ENCODE data around the gene NECTIN2. TPM values are rescaled to one million over a fixed set of nuclear protein-coding genes. Genes with fewer than 3 reads are reported as not detected.
"Not testable (repeated sequence)": the region's sequence is repeated elsewhere in the genome, so short reads cannot be mapped to it uniquely, and the experiment has no call there.

NECTIN2 gene
- total RNA-seq, 4 donors from 2014 or later: 58.6 to 129 (median 90.2) TPM

DNA sequence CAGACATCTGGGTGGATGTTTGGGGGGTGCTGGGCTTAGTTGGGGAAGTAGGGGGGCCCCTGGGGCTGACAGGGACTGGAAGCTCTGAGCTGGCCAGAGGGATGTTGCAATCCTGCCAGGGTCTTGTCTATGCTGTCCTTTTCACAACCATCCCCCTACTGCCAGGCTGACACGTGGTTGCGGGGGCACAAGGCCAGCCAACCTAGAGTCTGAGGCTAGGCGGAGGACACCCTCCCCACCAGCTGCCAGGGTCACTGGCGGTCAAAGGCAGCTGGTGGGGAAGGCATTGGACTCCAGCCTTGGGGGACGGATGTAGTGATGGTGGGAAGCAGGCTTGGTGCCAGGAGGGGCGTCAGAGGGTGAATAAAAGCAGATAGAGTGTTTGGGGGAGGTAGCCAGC lies 66.8 kb downstream of the NECTIN2 start:
- TF ChIP-seq, protein P1, sequence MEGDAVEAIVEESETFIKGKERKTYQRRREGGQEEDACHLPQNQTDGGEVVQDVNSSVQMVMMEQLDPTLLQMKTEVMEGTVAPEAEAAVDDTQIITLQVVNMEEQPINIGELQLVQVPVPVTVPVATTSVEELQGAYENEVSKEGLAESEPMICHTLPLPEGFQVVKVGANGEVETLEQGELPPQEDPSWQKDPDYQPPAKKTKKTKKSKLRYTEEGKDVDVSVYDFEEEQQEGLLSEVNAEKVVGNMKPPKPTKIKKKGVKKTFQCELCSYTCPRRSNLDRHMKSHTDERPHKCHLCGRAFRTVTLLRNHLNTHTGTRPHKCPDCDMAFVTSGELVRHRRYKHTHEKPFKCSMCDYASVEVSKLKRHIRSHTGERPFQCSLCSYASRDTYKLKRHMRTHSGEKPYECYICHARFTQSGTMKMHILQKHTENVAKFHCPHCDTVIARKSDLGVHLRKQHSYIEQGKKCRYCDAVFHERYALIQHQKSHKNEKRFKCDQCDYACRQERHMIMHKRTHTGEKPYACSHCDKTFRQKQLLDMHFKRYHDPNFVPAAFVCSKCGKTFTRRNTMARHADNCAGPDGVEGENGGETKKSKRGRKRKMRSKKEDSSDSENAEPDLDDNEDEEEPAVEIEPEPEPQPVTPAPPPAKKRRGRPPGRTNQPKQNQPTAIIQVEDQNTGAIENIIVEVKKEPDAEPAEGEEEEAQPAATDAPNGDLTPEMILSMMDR (IDR thresholded peaks at IDR 0.05): no peak
- no peak for ATAC-seq (ENCODE audit: low FRiP score)
- no peak for DNase-seq (ENCODE audit: low spot score)

GRCh38 chr19:44913512-44914432 lies 67.7 kb downstream of the NECTIN2 start:
- not testable (repeated sequence) for ATAC-seq (ENCODE audit: low FRiP score); DNase-seq (ENCODE audit: low spot score)

- DNase-seq (ENCODE audit: low spot score) (peak; percentile 73), ATAC-seq (ENCODE audit: low FRiP score) (peak; percentile 80)
Observed at GRCh38 chr19:44914433-44915206, 68.5 kb downstream of the NECTIN2 start, which contains the start of gene APOC1. TSS of gene APOC1 (plus strand) at chr19:44914608. CDS start at chr19:44914892, 284 bp downstream.

DNA sequence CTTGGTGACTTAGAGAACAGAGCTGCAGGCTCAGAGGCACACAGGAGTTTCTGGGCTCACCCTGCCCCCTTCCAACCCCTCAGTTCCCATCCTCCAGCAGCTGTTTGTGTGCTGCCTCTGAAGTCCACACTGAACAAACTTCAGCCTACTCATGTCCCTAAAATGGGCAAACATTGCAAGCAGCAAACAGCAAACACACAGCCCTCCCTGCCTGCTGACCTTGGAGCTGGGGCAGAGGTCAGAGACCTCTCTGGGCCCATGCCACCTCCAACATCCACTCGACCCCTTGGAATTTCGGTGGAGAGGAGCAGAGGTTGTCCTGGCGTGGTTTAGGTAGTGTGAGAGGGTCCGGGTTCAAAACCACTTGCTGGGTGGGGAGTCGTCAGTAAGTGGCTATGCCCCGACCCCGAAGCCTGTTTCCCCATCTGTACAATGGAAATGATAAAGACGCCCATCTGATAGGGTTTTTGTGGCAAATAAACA lies 78.2 kb downstream of the NECTIN2 start:
- DNase-seq (ENCODE audit: low spot score) (no peak), ATAC-seq (ENCODE audit: low FRiP score) (no peak)
- TF ChIP-seq, protein P1 (IDR thresholded peaks at IDR 0.05): no peak

DNA sequence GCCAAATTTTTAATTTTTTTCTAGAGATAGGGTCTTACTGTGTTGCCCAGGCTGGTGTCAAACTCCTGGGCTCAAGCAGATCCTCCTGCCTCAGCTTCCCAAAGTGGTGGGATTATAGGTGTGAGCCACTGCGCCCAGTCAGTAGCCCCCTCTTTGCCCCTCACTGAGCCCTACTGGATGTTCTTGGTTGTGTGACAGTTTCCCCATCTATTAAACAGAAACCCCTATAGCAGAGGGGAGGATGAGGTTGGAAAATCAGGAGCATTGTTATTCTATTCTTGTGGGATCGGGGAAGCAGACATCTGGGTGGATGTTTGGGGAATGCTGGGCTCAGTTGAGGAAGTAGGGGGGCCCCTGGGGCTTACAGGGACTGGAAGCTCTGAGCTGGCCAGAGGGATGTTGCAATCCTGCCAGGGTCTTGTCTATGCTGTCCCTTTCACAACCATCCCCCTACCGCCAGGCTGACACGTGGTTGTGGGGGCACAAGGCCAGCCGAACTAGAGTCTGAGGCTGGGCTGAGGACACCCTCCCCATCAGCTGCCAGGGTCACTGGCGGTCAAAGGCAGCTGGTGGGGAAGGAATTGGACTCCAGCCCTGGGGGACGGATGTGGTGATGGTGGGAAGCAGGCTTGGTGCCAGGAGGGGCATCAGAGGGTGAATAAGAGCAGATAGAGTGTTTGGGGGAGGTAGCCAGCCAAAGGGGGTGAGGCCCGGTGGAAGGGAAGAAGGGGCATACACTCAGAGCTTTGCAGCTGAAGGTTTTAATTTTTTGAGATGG lies 79.2 kb downstream of the NECTIN2 start:
- ATAC-seq (ENCODE audit: low FRiP score): peak; percentile 61
- TF ChIP-seq, protein P1 (IDR thresholded peaks at IDR 0.05): no peak
- DNase-seq (ENCODE audit: low spot score): peak; percentile 59

- not testable (repeated sequence) for ATAC-seq (ENCODE audit: low FRiP score); DNase-seq (ENCODE audit: low spot score)
Observed at GRCh38 chr19:44926245-44927077, 80.4 kb downstream of the NECTIN2 start.

GRCh38 chr19:44927746-44928145 lies 81.6 kb downstream of the NECTIN2 start:
- TF ChIP-seq, protein P1 (IDR thresholded peaks at IDR 0.05): no peak
- DNase-seq (ENCODE audit: low spot score): no peak
- ATAC-seq (ENCODE audit: low FRiP score): no peak

Measured in omental fat pad (tissue), 4 donors.